Iris pigment epithelial cell (primary cell): ENCODE measurements around the gene UBE2E2.
"Not testable (repeated sequence)": the region's sequence is repeated elsewhere in the genome, so short reads cannot be mapped to it uniquely, and the experiment has no call there.

Experiments
- DNase-seq: peaks from one replicate; pipeline ENCODE4 v3.0.0-alpha.2; 2011; ENCODE audit warnings: low read depth

Gene UBE2E2

DNA sequence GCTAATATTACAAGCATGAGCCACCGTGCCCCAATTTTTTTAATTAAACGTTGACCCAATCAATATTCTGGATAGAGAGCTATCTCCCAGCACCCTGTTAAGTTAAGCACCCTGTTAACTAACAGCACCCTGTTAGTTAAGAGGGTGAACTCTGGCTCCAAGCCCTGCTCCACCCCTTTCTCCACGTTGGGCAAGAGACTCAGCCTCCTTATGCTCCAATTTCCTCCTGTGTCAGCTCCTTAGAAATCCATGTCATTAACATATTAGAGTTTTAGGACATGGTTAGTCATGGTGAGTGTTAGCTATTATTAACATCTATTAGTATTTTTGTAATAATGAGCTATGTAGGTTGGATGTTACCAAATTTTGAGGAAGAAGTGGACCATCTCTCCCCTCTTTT, 385.4 kb downstream of the UBE2E2 start:
- no peak for DNase-seq

- DNase-seq, result no peak
These were observed 386.5 kb downstream of the UBE2E2 start for GRCh38 chr3:23589602-23590001.

DNA sequence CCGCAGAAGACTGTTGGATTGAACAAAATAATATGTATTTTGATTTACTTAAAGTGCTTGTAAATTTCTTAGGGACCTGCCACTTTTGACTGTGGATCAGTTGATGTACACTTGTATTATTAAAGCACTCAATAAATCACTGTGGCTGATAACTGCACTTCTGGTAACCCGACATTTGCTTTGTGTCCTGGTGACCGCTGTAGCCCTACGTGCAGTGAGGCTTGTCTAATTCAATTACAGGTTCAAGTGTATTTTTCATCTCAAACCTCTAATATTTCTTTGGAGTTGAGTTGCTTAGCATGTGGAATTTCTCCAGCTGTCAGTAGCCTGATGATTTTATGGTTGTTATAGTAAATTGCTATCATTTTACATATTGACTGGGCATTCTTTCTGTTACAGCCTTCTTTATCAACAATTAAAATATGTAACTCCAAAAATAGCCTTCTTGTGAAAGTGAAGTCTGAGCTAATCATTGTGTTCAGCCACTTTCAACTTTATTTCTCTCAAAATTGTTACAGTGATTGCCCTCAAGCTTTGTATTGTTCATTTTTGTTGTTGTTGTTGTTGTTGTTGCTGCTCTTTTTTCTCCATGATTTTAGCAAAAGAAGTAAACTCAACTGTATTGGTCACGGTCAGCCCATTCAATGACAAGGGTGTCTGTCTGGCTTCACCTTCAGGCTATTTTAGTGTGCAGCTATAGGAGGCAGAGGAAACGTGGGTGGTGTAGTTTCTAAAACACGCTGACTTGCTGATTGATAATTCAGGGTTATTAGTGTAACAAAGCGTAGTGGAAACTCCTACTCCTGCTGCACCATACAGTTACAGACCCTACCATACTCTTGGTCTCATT, 387.5 kb downstream of the UBE2E2 start:
- DNase-seq, result no peak

- no peak for DNase-seq
These were observed 388.2 kb downstream of the UBE2E2 start for GRCh38 chr3:23591374-23591773.

GRCh38 chr3:23592961-23593931, 390.1 kb downstream of the UBE2E2 start:
- DNase-seq, result no peak

- peak; percentile 71 for DNase-seq
These were observed 390.9 kb downstream of the UBE2E2 start for GRCh38 chr3:23594066-23594465.

DNA sequence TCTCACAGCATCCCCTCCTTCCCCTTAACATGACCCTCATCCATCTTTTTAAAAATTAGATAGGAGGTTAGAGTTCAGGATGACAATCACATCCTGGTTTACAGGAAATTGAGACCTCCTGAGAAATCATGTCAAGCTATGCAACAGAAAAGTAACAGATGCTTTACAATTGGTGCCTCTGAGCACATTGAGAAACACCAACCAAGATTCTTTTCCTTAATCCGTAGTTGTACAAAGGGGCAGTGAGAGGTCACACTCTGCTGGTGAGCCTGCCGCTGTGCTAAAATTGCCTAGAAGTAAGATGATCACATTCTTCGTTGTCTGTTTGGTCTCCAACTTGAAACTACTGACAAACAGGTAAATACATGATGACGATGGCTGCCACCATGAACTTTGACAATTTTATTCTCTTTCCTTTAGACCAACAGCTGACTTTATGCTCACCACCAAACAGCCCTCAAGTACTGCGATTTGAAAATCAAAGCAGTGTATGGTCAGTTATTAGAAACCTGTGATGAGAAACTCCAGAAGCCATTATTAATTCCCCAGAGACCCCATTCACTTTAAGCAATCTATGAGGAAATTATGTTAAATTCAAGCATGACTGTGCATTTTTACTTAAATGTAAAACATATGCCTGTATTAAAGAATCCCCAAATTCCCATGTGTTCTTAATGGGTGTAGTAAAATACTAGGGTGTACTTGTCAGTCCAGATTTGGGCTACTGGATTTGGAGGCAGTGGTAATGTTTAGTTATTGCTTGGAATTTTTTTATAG, 392.0 kb downstream of the UBE2E2 start:
- DNase-seq, result peak; percentile 92

DNA sequence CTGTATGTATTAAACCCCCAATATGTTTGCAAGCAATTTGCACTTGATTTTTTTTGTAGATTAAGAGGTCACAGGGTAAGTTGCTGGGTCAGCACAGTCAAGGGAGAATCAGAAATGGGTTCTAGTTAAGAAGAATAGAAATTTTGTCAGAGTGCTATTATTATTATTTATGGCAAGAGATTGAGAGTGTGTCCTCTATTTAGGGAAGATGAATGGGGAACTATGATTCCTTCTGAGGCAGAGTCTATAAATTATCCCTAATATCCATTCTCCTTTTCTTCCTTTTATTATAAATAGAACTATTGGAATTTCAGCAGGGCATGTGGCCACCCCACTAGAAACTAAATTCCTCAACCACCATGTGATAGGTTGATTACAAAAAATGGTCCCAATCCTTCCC, 392.7 kb downstream of the UBE2E2 start:
- DNase-seq, result no peak

GRCh38 chr3:23600167-23600871, 397.2 kb downstream of the UBE2E2 start:
- peak; percentile 98 for DNase-seq

GRCh38 chr3:23601091-23601822, 398.1 kb downstream of the UBE2E2 start:
- DNase-seq, result peak; percentile 36

DNA sequence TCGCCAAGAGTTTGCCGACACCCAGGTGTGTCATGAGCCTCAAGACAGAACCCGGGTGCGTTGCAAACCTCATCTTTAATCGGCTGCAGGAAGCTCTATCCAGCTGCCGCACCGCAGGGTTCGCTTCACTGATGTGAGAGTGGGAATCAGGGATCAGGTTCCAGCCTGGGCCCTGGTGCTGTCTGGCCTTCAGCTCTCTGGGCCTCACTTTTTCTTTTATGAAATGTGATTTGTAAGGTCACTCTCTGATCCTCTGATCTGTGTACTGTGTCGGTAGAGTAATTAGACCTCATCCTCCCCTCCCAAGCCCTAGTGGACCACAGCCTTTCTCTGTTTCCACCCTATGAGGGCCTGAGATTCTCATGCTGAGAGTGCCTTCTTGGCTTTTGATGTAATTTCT, 399.8 kb downstream of the UBE2E2 start:
- DNase-seq, result no peak

DNA sequence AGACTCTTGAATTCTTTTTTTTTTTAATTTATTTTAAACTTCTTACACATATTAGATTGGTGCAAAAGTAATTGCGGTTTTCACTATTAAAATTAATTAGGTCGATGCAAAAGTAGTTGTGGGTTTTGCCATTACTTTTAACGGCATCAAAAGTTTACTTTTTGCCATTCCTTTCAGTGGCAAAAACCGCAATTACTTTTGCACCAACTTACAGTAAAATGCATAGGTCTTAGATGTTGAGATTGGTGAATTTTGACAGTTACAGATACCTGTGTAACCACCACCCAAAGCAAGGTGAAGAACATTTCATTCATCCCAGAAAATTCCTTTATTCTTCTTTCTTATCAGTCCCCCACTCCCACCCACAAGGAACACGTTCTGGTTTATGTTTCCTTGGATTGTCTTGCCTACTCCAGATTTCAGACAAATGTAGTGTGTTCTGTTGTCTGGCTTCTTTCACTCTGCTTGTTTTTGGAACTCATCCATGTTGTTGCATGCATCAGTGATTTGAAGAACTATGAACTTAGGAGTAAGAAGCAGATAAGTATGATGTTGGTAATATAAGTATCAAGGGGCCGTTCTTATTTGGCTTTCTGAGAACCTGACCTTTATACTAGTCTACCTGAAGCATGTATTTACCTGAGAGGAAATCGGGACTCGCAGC, 404.2 kb downstream of the UBE2E2 start:
- DNase-seq, result peak; percentile 25

GRCh38 chr3:23608650-23609049, 405.5 kb downstream of the UBE2E2 start:
- DNase-seq, result no peak

DNA sequence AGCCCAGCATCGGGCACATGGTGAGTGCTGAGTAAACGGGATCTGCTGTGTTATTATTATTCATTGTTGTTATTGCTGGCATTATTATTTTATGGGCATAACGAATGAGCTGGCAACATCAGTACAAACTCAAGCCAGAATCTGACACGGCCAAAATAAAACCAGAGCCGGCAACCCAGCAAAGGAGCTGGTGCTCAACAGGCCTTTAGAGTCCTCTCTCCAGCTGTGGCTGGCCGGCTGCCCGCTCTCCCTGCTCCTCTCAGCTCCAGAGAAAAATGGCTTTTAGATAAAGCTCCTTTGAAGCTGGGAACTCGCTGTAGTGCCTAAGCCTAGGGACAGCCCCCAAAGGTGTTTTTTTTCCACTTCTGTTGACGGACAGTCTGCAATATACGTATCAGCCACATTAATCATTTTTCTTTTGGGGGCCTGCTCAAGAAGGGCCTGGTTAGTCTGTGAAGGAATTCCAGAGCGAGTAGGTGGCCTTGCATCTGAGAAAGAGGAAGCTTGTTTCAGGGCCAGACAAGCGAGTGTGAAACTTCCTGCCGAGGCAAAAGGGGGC, 408.7 kb downstream of the UBE2E2 start:
- peak; percentile 72 for DNase-seq

DNA sequence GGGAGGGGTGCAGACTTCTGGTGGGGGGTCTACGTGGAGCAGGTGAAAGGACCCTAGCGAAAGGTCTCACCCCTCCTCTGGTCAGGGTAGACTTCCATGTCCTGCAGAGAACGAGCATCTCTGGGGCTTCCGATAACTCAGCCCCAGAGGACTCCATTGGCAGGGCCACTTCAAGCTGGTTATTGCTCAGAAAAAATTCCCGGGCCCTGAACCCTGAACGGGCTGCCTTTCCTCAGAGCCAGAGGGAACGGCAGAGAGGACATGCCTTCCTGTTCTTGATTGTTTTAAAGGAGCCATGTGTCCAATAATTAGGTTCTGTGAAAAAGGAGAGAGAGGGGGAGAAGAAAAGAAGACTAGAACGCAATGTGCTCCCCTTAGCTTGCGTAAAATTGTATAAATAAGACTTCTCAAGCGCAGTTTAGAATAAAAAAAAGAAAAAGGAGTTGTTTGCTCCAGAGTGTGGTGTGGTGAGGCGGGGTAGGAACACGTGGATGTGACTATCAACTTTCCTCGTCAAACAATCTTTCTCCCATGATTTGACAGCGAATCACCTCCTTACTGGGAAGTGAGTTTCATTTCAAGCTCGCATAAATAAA, 409.3 kb downstream of the UBE2E2 start:
- DNase-seq, result peak; percentile 78

GRCh38 chr3:23615068-23615467, 411.9 kb downstream of the UBE2E2 start:
- DNase-seq, result no peak

GRCh38 chr3:23618475-23618874, 415.3 kb downstream of the UBE2E2 start:
- not testable (repeated sequence) for DNase-seq

- DNase-seq, result peak; percentile 4
These were observed 416.8 kb downstream of the UBE2E2 start for GRCh38 chr3:23619705-23620637.
